Measurements from ENCODE around the gene GRPEL1.

GRCh38 chr4:7076696-7077082 is 8.8 kb upstream of the GRPEL1 start:
- TF ChIP-seq MXI1 (IDR thresholded peaks at IDR 0.05; ENCODE audit: low read depth, low read length) (no peak), POLR2AphosphoS5 (IDR thresholded peaks at IDR 0.05; ENCODE audit: low read depth, low read length) (no peak), GABPA (IDR thresholded peaks at IDR 0.05; ENCODE audit: low read depth) (no peak), NFIC (IDR thresholded peaks at IDR 0.05; ENCODE audit: borderline replicate concordance) (no peak)

Measured in SK-N-SH (cell line).